SIG-M5 treated with dmso at 0.1 percent for 504 hours (cell line): Measurements from ENCODE around the gene STK16.
"Not testable (repeated sequence)": the region's sequence is repeated elsewhere in the genome, so short reads cannot be mapped to it uniquely, and the experiment has no call there.

Source experiments
- DNase-seq: peaks from one replicate; lab custom pipeline; 2025; ENCODE audit not compliant: unreplicated experiment; lab: John Stamatoyannopoulos, UW

Gene STK16

DNA sequence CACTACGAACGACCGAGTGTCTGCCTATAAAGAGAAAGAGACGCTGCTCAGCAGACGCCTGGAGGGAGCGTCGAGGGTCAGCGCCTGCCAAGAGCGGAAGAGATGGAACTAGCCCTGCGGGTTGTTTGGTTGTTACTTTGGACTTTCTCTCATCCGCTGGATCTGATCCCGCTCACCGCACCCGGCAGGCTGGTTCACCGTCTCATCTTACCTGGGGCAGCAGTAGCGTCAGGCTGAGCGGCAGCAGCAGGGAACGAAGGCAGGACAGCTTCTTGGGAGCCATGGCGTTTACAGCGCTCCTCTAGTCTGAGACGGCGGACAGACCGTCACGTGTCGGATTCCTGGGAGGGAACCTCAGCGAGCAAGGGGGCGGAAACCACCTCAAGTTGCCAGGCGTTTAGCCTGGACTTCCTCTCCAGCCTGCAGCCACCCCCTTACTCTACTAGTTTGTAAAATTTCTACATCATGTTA is 2.0 kb upstream of the STK16 start:
- no peak for DNase-seq

DNA sequence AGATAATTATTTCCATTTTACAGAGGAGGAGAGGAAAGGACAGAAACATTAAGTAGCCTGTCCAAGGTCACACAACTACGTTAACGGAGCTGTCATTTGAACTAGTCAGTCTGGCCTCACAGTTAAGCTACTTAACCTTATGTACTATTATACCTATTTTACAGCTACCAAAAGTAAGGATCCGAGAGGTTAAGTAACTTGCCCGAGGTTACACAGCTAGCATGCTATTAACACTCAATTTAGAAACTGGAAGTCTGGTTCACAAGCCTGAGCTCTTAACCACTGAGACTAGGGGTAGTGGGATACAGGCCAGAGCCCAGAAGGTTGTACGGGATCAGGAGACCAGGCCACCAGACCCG is 511 bp upstream of the STK16 start:
- DNase-seq = no peak

DNA sequence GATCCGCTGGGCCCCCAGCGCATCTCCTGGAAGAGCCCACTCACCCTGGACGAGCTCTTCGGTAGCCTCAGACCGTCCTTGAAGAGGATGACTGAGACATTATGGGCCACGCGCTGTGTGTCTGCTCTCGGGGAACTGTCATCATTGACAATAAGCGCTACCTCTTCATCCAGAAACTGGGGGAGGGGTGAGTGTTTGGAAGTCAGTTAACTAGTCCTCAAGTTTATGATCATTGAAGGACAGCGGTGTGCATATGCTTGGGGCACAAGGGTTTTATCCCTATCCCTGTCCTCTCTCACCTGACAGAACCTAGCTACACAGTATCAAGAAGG is 586 bp downstream of the STK16 start:
- DNase-seq = no peak

DNA sequence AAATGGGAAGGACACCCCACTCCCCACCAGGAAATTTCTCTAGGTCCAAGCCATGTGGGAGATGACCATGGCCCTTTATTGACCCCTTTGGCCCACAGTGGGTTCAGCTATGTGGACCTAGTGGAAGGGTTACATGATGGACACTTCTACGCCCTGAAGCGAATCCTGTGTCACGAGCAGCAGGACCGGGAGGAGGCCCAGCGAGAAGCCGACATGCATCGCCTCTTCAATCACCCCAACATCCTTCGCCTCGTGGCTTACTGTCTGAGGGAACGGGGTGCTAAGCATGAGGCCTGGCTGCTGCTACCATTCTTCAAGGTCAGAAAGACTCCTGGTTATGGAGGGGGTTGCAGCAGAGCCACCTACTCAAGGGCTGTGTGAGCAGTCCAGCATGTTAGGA is 1.3 kb downstream of the STK16 start:
- DNase-seq = no peak

DNA sequence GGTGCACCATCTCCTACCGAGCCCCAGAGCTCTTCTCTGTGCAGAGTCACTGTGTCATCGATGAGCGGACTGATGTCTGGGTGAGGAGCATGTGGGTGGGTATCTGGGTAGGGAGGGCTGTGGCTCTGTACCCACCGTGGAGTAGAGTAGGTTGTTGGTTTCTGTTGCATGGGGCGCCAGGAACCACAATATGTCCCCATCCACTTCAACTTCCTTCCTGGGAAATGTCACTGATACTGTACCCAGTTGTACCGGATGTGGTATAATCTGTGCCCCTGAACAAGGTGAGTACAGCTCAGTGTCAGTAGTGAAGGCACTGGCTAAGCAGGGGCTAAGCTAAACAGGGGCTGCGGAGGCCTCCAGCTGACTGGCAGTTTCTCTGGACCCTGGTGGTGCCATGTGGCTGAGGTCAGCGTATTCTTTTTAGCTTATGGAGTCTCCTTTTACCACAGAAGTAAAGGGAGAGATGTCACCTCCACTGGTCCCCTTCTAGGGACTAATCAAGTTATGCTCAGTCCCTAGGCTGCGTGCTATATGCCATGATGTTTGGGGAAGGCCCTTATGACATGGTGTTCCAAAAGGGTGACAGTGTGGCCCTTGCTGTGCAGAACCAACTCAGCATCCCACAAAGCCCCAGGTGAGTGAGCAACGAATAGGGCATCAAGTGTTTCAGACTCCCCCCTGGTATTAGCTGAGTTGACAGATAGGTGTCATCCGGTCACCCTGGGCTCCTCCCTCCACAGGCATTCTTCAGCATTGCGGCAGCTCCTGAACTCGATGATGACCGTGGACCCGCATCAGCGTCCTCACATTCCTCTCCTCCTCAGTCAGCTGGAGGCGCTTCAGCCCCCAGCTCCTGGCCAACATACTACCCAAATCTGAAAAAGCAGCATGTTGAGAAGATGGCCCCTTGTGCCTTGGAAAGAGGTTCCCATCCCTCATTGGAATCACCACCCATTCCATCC is 2.7 kb downstream of the STK16 start:
- peak; percentile 33 for DNase-seq

DNA sequence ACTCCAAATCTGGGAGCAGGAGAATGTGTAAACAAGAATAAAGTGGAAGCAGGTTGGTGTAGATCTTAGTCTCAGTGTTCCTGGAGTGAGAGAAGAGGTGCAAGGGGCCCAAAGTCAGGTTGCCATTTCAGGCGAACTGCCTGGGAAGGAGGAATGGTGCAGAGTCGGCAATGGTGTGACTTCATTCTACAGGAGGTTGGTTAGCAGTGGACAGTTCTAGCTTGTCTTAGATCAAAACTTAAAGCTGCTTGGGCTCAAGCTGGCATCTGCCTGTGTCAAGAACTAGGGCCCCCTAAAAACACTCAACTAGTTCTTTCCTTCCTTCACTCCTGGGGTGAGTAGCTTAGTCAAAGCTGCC is 3.5 kb downstream of the STK16 start:
- no peak for DNase-seq

DNA sequence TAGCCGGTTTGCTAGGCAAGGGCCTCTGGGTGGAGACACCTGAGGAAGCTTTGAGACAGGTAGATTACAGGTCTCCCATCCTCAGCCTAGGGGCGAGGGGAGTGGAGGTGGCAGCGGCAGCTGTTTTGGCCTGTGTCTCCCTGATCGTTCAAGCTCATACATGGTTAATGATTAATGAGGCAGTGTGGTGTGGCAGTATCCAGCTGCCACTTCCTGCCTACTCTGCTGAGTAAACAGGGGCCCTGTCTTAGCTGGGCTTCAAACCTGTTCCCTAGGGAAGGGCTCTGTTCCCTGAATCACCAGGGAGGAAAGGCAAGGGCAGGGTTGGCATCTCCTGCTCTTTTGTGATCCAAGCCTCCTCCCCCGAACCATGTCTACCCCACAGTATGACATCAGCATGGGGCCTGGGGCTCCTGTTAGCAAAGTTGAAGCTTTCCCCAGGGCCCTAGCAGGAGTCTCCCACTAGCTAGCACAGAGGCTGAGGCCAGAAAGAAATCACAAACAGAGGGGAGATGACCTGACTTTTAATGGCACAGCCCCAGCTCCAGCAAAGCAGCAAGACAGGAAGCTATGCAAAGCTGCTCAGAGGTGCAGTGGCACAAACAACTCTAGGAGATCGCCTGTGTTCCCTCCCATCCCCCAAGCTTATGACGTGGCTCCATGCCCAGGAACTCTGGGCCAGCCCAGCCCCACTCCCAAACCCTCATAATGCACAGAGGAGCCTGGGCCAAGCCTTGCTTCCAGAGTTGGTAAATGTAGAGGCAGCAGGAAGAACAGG is 4.1 kb downstream of the STK16 start:
- DNase-seq = peak; percentile 66

GRCh38 chr2:219250049-219250781 is 4.9 kb downstream of the STK16 start:
- DNase-seq = peak; percentile 84

GRCh38 chr2:219251656-219252055 is 6.4 kb downstream of the STK16 start:
- DNase-seq = no peak

GRCh38 chr2:219252084-219252483 is 6.8 kb downstream of the STK16 start:
- DNase-seq = no peak

DNA sequence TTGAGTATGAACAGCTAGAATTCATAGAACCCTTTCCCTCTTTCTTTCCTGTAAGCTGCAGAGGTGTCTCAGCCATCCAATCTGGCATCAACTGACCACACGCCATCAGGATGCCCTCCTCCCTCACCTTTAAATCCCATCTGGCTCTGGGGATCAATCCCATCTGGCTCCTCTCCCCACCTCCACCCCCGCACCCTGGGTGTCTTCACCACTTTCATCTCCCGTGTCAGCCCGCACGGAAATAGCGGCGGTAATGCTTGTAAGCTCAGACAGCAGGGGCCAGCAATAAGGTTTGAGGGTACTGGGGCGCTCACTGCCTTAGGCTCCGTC is 7.3 kb downstream of the STK16 start:
- DNase-seq = no peak

GRCh38 chr2:219252900-219253752 is 7.8 kb downstream of the STK16 start, which contains the start of gene TUBA4B:
Gene TUBA4B (plus strand): TSS chr2:219253243. CDS start chr2:219253408, 165 bp downstream.
- DNase-seq = peak; percentile 61

- peak; percentile 53 for DNase-seq
Measured at GRCh38 chr2:219253753-219254589, 8.7 kb downstream of the STK16 start, which contains the start of gene TUBA4A. Gene TUBA4A (minus strand): TSS chr2:219253918. CDS start chr2:219253858, 60 bp downstream.

- DNase-seq = peak; percentile 90
Measured at GRCh38 chr2:219254590-219255201, 9.4 kb downstream of the STK16 start.

GRCh38 chr2:219258942-219259341 is 13.7 kb downstream of the STK16 start:
- DNase-seq = not testable (repeated sequence)

DNA sequence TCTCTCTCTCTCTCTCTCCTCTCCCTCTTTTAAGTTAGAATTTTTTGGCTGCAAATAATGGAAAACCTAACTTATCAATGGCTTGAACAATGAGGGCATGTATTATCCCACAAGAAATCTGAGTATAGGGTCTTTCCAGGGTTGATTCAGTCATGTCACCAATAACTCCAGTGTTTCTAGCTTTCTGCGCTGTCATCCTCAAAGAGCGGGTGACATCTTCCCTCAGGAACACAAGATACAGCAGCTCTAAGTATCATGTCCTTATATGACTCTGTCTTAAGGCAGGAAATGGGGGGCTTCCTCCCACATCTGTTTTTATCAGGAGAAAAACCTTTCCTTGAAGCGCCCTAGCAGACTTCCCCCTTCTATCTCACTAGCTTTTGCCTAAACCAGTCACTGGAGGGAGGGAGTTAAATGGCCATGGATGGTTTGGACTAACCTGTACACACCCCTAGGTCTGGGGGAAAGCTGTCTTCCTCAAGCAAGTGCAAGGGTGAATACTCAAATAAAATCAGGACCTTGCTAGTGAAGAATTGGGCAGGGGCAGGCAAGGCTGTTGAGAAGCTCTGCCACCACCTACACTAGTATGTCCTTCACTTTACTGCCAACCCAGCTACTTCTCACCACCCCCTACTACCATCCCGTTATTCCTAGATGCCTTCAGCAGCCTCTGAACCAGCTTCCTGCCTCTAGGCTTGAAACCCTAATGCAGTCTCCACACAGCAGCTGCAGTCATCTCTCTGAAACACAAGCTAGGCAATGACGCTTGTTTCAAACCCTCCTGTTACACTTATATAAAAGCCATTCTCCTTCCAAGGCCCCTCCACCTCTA is 16.0 kb downstream of the STK16 start:
- DNase-seq = no peak

DNA sequence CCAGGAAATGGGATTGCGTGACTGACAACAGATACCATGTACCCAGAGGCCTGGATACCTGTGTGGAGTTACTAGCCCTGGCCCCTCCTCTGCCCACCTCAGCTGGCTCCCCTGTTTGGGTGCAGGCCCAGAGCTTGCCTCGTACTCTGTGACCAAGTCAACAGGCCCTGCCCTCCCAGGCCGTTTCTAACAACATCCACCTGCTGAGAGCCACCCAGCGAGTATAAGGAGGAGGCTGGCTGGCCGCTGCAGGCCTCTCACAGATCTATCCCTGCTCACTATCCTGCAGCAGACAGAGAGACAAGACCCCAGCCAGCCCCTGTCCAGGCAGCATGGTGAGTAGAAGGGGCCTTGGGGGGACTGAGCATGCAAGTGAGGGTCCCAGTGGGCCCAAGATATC is 21.0 kb downstream of the STK16 start:
- no peak for DNase-seq

DNA sequence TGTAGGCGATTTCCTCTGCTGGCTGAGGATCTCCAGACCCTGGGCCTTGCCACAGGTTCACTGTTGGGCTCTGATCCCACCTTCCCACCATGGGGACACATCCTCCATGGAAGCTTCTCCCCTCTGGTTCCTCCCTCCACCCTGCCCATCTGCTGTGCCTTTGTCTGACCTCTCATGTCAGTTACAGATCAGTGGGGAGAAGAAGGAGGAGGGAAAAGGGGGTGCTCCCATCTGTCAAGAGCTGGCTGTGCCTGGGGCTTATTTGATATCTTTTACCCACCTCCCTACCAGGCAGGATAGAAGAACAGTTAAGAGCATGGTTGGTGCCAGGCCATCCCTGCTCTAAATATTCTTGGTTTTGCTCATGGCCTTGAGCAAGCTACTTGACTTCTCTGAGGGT is 21.6 kb downstream of the STK16 start:
- no peak for DNase-seq
